Hepatic stellate cell (primary cell): ENCODE results near the gene SSTR5.

Experiments used
- DNase-seq: peaks from one replicate; pipeline ENCODE4 v3.0.0; 2011; ENCODE audit warnings: low spot score

The SSTR5 gene

GRCh38 chr16:1125471-1125870, 52.9 kb downstream of the SSTR5 start:
- peak; percentile 84 for DNase-seq

GRCh38 chr16:1126044-1126443, 53.5 kb downstream of the SSTR5 start:
- DNase-seq = no peak

DNA sequence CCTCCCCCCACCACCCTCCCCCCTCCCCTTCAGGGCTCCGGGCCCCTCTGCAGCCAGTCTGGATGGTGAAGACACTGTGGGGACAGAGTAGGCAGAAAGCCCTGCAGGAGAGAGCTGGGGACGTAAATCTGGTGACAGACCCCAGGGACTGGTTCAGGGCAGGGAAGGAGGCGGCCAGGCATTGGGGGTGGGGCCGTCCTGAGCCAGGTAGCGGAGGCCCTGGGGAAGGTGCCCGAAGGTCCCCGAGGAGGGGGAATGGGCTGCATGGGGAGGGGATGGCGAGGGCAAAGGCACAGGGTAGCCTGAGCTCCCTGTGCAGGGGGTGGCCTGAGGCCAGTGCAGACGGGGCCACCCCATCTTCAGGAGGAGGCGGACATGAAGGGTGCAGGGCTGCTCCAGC, 54.0 kb downstream of the SSTR5 start:
- no peak for DNase-seq

- no peak for DNase-seq
These were observed 54.6 kb downstream of the SSTR5 start for GRCh38 chr16:1127101-1127500.

- no peak for DNase-seq
These were observed 55.6 kb downstream of the SSTR5 start for GRCh38 chr16:1127971-1128715.

DNA sequence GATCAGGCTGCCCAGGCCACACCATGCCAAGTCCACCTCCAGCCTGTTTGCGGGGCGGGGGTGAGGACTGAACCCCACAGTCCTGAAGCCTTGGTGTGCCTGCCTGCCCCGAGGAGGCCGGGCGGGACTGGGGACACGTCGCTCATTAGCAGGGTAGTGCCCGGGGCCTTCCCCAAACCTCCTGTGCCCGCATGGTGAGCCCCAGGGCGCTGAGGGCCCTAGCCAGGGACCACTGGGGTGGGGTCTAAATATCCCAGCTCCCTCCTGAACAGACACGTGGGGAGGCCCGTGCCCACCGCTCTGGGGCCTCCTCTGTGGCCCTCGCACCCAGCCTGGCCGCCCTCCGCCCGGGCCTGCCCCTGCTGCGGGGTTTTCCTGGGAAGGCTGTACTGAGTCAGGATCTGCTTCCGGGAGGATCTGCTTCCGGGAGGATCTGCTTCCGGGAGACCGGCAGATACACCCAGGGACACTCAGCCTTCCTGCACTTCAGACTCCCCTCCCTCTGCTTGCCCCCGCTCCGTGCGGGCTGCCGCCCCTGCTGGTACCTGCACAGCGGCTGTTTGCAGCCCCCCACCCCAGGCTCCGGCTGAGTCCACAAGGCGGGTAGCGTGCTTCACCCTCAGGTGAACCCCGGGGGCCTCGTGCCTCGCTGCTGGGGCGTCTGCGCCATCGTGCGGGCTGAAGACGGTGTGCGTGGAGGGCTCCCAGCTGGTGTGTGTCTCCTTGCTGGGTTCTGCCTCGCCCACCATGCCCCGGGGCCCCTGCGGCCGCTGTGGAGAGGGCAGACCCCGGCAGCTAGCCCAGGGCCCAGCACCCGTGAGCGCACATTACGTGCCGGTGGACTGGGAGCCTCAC, 56.8 kb downstream of the SSTR5 start:
- no peak for DNase-seq

DNA sequence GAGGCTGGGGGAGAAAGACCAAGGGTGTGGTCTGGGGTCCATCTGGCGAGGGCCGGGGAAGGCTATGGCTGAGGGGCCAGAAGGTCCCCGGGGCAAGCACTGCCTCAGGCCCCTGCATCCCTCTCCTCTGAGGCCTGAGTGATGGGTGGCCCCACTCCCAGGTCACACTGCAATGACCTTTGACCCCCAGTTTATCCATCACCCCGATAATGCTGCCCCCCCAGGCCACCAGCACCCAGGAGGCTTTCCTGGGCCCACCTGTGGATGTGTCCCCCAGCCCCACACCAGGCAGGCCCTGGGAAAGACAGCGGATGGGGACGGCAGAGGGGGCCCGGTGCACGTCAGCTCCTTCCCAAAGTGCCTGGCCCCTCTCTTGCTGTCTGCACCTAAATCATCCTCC, 57.8 kb downstream of the SSTR5 start:
- DNase-seq = no peak
